Loucy (cell line): ENCODE results near the gene C1orf35.
A peak's percentile ranks its signal among the peaks of the same experiment; 100 is the strongest.

Source experiments
- H2AFZ ChIP-seq: fragments of 200-600 bp; sonication (generic); 2 replicates; pipeline ENCODE4 v1.6.0; 2016; ENCODE audit warnings: antibody characterized with exemption, mild to moderate bottlenecking, low read length, moderate library complexity
- H3F3A ChIP-seq: fragments of 200-600 bp; 2 replicates; pipeline ENCODE4 v1.6.0; 2016; ENCODE audit warnings: antibody characterized with exemption, low read depth, mild to moderate bottlenecking
- H3K27me3 ChIP-seq: fragments of 200-600 bp; sonication (generic); 2 replicates; pipeline ENCODE4 v1.6.1; 2014; ENCODE audit warnings: low read length, mild to moderate bottlenecking; ENCODE audit not compliant: insufficient read depth, poor library complexity, severe bottlenecking
- H3K36me3 ChIP-seq: fragments of 200-600 bp; sonication (generic); 2 replicates; pipeline ENCODE4 v1.6.1; 2016; ENCODE audit warnings: low read length; ENCODE audit not compliant: insufficient read depth
- H3K4me1 ChIP-seq: fragments of 200-600 bp; sonication (generic); 2 replicates; pipeline ENCODE4 v1.5.1; 2014; ENCODE audit warnings: low read length, mild to moderate bottlenecking; ENCODE audit not compliant: insufficient read depth, poor library complexity, severe bottlenecking
- H3K4me2 ChIP-seq: fragments of 200-600 bp; sonication (generic); 2 replicates; pipeline ENCODE4 v1.6.0; 2014; ENCODE audit warnings: antibody characterized with exemption, low read length, low read depth, mild to moderate bottlenecking; ENCODE audit not compliant: poor library complexity, severe bottlenecking
- H3K4me3 ChIP-seq: fragments of 200-600 bp; sonication (generic); 2 replicates; pipeline ENCODE4 v1.5.1; 2014; ENCODE audit warnings: low read length, mild to moderate bottlenecking, mixed read lengths; ENCODE audit not compliant: poor library complexity, severe bottlenecking
- H3K79me2 ChIP-seq: fragments of 200-600 bp; sonication (generic); 2 replicates; pipeline ENCODE4 v1.6.1; 2014; ENCODE audit warnings: low read length; ENCODE audit not compliant: insufficient read depth
- H3K9ac ChIP-seq: fragments of 200-600 bp; sonication (generic); 2 replicates; pipeline ENCODE4 v1.6.0; 2014; ENCODE audit warnings: mild to moderate bottlenecking, low read depth, low read length, moderate library complexity; ENCODE audit not compliant: poor library complexity, severe bottlenecking
- H3K9me2 ChIP-seq: fragments of 200-600 bp; sonication (generic); replicated peaks from 2 replicates; pipeline ENCODE4 v1.6.1; 2016; ENCODE audit warnings: low read depth, low read length, mixed read lengths
- H3K9me3 ChIP-seq: fragments of 200-600 bp; sonication (generic); 2 replicates; pipeline ENCODE4 v1.6.1; 2014; ENCODE audit warnings: mild to moderate bottlenecking, antibody characterized with exemption, low read length, low read depth; ENCODE audit not compliant: insufficient read depth
- H4K20me1 ChIP-seq: fragments of 200-600 bp; sonication (generic); 2 replicates; pipeline ENCODE4 v1.6.0; 2014; ENCODE audit warnings: antibody characterized with exemption, low read length, mild to moderate bottlenecking; ENCODE audit not compliant: insufficient read depth, poor library complexity, severe bottlenecking
- EZH2phosphoT487 ChIP-seq: fragments of 200-600 bp; IDR thresholded peaks from 2 replicates; pipeline ENCODE4 v1.6.1; 2018; ENCODE audit warnings: antibody characterized with exemption, mild to moderate bottlenecking, moderate library complexity, borderline replicate concordance
- TF ChIP-seq, protein P1 (sequence below): fragments of 200-600 bp; sonication (generic); conservative IDR thresholded peaks from 2 replicates; pipeline ENCODE4 v1.5.1; 2014; ENCODE audit warnings: mild to moderate bottlenecking, antibody characterized with exemption, low read length

Gene C1orf35

DNA sequence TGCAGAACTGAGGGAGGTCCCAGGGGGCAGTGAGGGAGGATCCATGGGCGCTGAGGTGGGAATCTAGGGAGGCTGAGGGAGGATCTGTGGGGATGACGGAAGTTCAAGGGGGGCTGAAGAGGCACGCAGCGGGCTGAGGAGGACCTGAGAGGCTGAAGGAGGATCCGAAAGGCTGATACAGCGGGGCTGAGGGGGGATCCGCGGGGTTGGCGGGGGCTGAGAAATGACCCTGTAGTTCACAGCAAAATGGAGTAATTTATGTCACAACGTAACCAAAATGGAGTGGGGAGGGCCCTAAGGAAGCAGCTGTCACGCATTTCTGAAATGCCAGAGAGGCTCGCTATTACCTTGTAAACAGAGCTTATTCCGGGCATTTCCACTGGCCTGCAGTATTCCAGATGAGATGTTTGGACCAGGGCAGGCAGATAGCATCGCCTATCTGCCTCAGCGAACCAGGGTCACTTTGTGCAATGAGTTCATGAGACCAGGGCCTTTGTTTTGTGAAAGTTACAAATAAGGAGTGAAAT, 6.9 kb upstream of the C1orf35 start:
- peak overlapping the region; percentile 90 for H3K9ac ChIP-seq
- no peaks in the 10 kb centered on the region; the same call in 1 of the 2 replicates for H3K36me3 ChIP-seq
- no peaks in the 10 kb centered on the region for H3K9me2 ChIP-seq
- H3K4me3 ChIP-seq = peak overlapping the region; percentile 94
- peaks cover 22% of the 10 kb centered on the region for H3K79me2 ChIP-seq
- peak overlapping the region; percentile 86 for H3K4me2 ChIP-seq
- H3F3A ChIP-seq = no peaks in the 10 kb centered on the region
- H2AFZ ChIP-seq = peak overlapping the region; percentile 99
- no peaks in the 10 kb centered on the region for H3K27me3 ChIP-seq
- no peak for TF ChIP-seq EZH2phosphoT487
- TF ChIP-seq, protein P1, sequence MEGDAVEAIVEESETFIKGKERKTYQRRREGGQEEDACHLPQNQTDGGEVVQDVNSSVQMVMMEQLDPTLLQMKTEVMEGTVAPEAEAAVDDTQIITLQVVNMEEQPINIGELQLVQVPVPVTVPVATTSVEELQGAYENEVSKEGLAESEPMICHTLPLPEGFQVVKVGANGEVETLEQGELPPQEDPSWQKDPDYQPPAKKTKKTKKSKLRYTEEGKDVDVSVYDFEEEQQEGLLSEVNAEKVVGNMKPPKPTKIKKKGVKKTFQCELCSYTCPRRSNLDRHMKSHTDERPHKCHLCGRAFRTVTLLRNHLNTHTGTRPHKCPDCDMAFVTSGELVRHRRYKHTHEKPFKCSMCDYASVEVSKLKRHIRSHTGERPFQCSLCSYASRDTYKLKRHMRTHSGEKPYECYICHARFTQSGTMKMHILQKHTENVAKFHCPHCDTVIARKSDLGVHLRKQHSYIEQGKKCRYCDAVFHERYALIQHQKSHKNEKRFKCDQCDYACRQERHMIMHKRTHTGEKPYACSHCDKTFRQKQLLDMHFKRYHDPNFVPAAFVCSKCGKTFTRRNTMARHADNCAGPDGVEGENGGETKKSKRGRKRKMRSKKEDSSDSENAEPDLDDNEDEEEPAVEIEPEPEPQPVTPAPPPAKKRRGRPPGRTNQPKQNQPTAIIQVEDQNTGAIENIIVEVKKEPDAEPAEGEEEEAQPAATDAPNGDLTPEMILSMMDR = no peak
- H3K9me3 ChIP-seq = no peaks in the 10 kb centered on the region
- peaks cover 4% of the 10 kb centered on the region for H4K20me1 ChIP-seq
- peaks cover 16% of the 10 kb centered on the region for H3K4me1 ChIP-seq

DNA sequence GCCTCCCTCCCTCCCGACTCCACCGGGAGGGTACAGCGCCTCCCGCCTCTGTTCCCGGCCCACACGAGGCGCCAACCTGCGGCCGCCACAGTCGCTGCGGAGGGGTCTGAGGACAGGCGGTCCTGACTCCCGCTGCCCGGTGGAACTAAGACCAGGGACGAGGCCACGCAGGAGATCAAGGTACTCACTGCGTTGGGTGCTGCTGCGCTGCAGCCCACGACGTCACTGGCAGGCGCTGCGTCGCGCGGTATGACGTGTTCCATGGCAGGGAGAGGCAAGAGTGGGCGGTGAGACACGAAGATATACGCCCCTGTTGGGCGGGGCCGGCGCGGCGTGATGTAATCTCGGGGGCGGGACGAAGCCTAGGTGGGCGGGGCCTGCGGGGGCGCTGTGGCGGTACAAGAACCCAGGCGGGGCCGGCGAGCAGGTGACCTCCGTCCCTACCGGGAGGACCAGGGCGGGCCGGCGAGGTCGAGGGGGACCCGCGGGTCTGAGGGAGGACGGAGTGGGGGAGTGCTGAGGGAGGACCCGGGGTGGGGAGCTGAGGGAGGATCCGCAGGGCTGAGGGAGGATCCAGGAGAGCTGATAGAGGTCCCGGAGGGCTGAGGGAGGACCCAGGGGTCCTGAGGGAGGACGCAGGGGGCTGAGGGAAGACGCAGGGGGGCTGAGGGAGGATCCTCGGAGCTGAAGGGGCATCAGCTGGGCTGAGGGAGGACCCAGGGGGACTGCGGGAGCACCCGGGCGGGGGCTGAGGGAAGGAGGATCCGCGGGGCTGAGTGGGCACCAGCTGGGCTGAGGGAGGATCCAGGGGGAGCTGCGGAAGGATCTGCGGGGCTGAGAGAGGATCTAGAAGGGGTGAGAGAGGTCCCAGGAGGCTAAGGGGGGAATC, 6.2 kb upstream of the C1orf35 start, which contains the start of gene MRPL55:
MRPL55 (minus strand) TSS at position 227 of the 889 bp plus-strand sequence. CDS start 1,039 bp downstream, outside the sequence.
- peaks cover 16% of the 10 kb centered on the region for H3K4me1 ChIP-seq
- H3K9ac ChIP-seq = peak within 1 kb of the TSS; percentile 90
- no peaks in the 10 kb centered on the region for H3K27me3 ChIP-seq
- no peaks in the 10 kb centered on the region for H3K9me2 ChIP-seq
- H3K9me3 ChIP-seq = no peaks in the 10 kb centered on the region
- H3K4me2 ChIP-seq = peak within 1 kb of the TSS; percentile 86
- peak within 1 kb of the TSS; percentile 94 for H3K4me3 ChIP-seq
- TF ChIP-seq, protein P1 = no peak; the same call in 1 of the 2 replicates
- H3F3A ChIP-seq = no peaks in the 10 kb centered on the region
- H4K20me1 ChIP-seq = peaks cover 4% of the 10 kb centered on the region
- H2AFZ ChIP-seq = peak within 1 kb of the TSS; percentile 99
- H3K36me3 ChIP-seq = no peaks in the 10 kb centered on the region; the same call in 1 of the 2 replicates
- peaks cover 29% of the 10 kb centered on the region for H3K79me2 ChIP-seq

- Histone ChIP-seq H2AFZ (peak overlapping the region; percentile 73), H3K4me2 (peak overlapping the region; percentile 86), H3K27me3 (no peaks in the 10 kb centered on the region), H3K9me3 (no peaks in the 10 kb centered on the region), H3K79me2 (peaks cover 35% of the 10 kb centered on the region), H3K4me1 (peaks cover 22% of the 10 kb centered on the region), H3K9me2 (no peaks in the 10 kb centered on the region), H3K9ac (peak overlapping the region; percentile 90), H4K20me1 (peaks cover 4% of the 10 kb centered on the region), H3F3A (no peaks in the 10 kb centered on the region), H3K36me3 (no peaks in the 10 kb centered on the region; the same call in 1 of the 2 replicates), H3K4me3 (peak overlapping the region; percentile 94)
- TF ChIP-seq EZH2phosphoT487 = no peak
- TF ChIP-seq, protein P1 = no peak
Measured at GRCh38 chr1:228108742-228109072, 5.6 kb upstream of the C1orf35 start.
